ENCODE data around the gene DDA1. TPM values are rescaled to one million over a fixed set of nuclear protein-coding genes. Genes with fewer than 3 reads are reported as not detected.

Gene DDA1
- total and polyA plus RNA-seq, 2 of the 13 experiments (the other 11 are each of a cell fraction or from before 2014, with no cell fraction given), result 24.5 to 26.0 TPM

- no peak for TF ChIP-seq ZNF446 (CRISPR knock-in tag; IDR thresholded peaks at IDR 0.05)
- TF ChIP-seq GFI1 (CRISPR knock-in tag; IDR thresholded peaks at IDR 0.05; ENCODE audit: borderline replicate concordance), result no peak
- TF ChIP-seq, protein P1, sequence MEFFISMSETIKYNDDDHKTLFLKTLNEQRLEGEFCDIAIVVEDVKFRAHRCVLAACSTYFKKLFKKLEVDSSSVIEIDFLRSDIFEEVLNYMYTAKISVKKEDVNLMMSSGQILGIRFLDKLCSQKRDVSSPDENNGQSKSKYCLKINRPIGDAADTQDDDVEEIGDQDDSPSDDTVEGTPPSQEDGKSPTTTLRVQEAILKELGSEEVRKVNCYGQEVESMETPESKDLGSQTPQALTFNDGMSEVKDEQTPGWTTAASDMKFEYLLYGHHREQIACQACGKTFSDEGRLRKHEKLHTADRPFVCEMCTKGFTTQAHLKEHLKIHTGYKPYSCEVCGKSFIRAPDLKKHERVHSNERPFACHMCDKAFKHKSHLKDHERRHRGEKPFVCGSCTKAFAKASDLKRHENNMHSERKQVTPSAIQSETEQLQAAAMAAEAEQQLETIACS (CRISPR knock-in tag; IDR thresholded peaks at IDR 0.05), result no peak
- no peak for TF ChIP-seq HDAC6 (IDR thresholded peaks at IDR 0.05; ENCODE audit: low read depth, low read length)
- no peak for TF ChIP-seq HNF1B (CRISPR knock-in tag; IDR thresholded peaks at IDR 0.05)
- TF ChIP-seq, protein P2, sequence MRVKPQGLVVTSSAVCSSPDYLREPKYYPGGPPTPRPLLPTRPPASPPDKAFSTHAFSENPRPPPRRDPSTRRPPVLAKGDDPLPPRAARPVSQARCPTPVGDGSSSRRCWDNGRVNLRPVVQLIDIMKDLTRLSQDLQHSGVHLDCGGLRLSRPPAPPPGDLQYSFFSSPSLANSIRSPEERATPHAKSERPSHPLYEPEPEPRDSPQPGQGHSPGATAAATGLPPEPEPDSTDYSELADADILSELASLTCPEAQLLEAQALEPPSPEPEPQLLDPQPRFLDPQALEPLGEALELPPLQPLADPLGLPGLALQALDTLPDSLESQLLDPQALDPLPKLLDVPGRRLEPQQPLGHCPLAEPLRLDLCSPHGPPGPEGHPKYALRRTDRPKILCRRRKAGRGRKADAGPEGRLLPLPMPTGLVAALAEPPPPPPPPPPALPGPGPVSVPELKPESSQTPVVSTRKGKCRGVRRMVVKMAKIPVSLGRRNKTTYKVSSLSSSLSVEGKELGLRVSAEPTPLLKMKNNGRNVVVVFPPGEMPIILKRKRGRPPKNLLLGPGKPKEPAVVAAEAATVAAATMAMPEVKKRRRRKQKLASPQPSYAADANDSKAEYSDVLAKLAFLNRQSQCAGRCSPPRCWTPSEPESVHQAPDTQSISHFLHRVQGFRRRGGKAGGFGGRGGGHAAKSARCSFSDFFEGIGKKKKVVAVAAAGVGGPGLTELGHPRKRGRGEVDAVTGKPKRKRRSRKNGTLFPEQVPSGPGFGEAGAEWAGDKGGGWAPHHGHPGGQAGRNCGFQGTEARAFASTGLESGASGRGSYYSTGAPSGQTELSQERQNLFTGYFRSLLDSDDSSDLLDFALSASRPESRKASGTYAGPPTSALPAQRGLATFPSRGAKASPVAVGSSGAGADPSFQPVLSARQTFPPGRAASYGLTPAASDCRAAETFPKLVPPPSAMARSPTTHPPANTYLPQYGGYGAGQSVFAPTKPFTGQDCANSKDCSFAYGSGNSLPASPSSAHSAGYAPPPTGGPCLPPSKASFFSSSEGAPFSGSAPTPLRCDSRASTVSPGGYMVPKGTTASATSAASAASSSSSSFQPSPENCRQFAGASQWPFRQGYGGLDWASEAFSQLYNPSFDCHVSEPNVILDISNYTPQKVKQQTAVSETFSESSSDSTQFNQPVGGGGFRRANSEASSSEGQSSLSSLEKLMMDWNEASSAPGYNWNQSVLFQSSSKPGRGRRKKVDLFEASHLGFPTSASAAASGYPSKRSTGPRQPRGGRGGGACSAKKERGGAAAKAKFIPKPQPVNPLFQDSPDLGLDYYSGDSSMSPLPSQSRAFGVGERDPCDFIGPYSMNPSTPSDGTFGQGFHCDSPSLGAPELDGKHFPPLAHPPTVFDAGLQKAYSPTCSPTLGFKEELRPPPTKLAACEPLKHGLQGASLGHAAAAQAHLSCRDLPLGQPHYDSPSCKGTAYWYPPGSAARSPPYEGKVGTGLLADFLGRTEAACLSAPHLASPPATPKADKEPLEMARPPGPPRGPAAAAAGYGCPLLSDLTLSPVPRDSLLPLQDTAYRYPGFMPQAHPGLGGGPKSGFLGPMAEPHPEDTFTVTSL (CRISPR knock-in tag; IDR thresholded peaks at IDR 0.05; ENCODE audit: borderline replicate concordance), result no peak
- TF ChIP-seq HOXA7 (CRISPR knock-in tag; IDR thresholded peaks at IDR 0.05), result no peak
- TF ChIP-seq ATAD3A (CRISPR knock-in tag; IDR thresholded peaks at IDR 0.05), result no peak
- TF ChIP-seq GABPA (IDR thresholded peaks at IDR 0.05; ENCODE audit: low read depth, low read length), result no peak
- TF ChIP-seq GABPA (CRISPR knock-in tag; IDR thresholded peaks at IDR 0.05; ENCODE audit: low read depth), result no peak
- TF ChIP-seq ZNF564 (CRISPR knock-in tag; IDR thresholded peaks at IDR 0.05), result peak; percentile 30; the same call in 1 of the 2 replicates
- no peak for TF ChIP-seq RXRA (CRISPR knock-in tag; IDR thresholded peaks at IDR 0.05)
- TF ChIP-seq KDM1A (CRISPR knock-in tag; IDR thresholded peaks at IDR 0.05), result no peak
- no peak for TF ChIP-seq ZNF841 (CRISPR knock-in tag; IDR thresholded peaks at IDR 0.05; ENCODE audit: borderline replicate concordance)
- TF ChIP-seq RELA (CRISPR knock-in tag; IDR thresholded peaks at IDR 0.05), result no peak
- no peak for TF ChIP-seq SMYD3 (CRISPR knock-in tag; IDR thresholded peaks at IDR 0.05)
- TF ChIP-seq SIN3A (IDR thresholded peaks at IDR 0.05; ENCODE audit: borderline replicate concordance, low read depth, low read length), result 0 out of 2 replicates have a peak, but pooled peaks have one; percentile 12
- no peak; the same call in 1 of the 2 replicates for TF ChIP-seq EEA1 (CRISPR knock-in tag; IDR thresholded peaks at IDR 0.05; ENCODE audit: borderline replicate concordance)
These were observed 31.0 kb downstream of the DDA1 start (continued) for GRCh38 chr19:17340302-17340870.
